ENCODE results near the gene ZNF140.

The ZNF140 gene

GRCh38 chr12:133130038-133130807 lies 49.5 kb downstream of the ZNF140 start, which contains the start of the genes ZNF10 and ZNF891:
Gene ZNF10 (plus strand): TSS chr12:133130627. CDS start chr12:133144493, 13,866 bp downstream.
Gene ZNF891 (minus strand): TSS chr12:133130274. CDS start chr12:133121918, 8,356 bp downstream.
- TF ChIP-seq CTCF (IDR thresholded peaks at IDR 0.05; ENCODE audit: insufficient read depth, low read depth, low read length, missing control alignments), result no peak
- peak; percentile 98 for DNase-seq (ENCODE audit: low read depth)
- H3K4me3 ChIP-seq (ENCODE audit: low read length), result peak within 1 kb of the TSS; percentile 79

- TF ChIP-seq CTCF (IDR thresholded peaks at IDR 0.05; ENCODE audit: insufficient read depth, low read depth, low read length, missing control alignments), result no peak
- DNase-seq (ENCODE audit: low read depth), result no peak
- peak overlapping the region; percentile 79 for H3K4me3 ChIP-seq (ENCODE audit: low read length)
These were observed 50.0 kb downstream of the ZNF140 start for GRCh38 chr12:133130808-133131128.

GRCh38 chr12:133135747-133136146 lies 55.0 kb downstream of the ZNF140 start:
- no peak for DNase-seq (ENCODE audit: low read depth)
- no peak overlapping the region for H3K4me3 ChIP-seq (ENCODE audit: low read length)
- no peak for TF ChIP-seq CTCF (IDR thresholded peaks at IDR 0.05; ENCODE audit: insufficient read depth, low read depth, low read length, missing control alignments)

- DNase-seq (ENCODE audit: low read depth), result peak; percentile 59
- no peak for TF ChIP-seq CTCF (IDR thresholded peaks at IDR 0.05; ENCODE audit: insufficient read depth, low read depth, low read length, missing control alignments)
- no peak overlapping the region for H3K4me3 ChIP-seq (ENCODE audit: low read length)
These were observed 65.3 kb downstream of the ZNF140 start for GRCh38 chr12:133145981-133146380.

- no peak overlapping the region for H3K4me3 ChIP-seq (ENCODE audit: low read length)
- TF ChIP-seq CTCF (IDR thresholded peaks at IDR 0.05; ENCODE audit: insufficient read depth, low read depth, low read length, missing control alignments), result no peak
- DNase-seq (ENCODE audit: low read depth), result no peak
These were observed 75.5 kb downstream of the ZNF140 start for GRCh38 chr12:133156125-133156690.
